GM21526 (cell line): ENCODE results near the gene SELENOM.

Experiments
- ATAC-seq: cut with Tn5 transposase; IDR thresholded peaks from one replicate; pipeline ENCODE4 v1.9.1; 2021; ENCODE audit warnings: moderate library complexity; ENCODE audit not compliant: unreplicated experiment, low FRiP score

SELENOM gene

GRCh38 chr22:31107178-31107893, at the start of gene SELENOM:
Gene SELENOM (minus strand): TSS chr22:31107568. CDS start chr22:31107505, 63 bp downstream.
- ATAC-seq, result peak; percentile 87

- ATAC-seq, result no peak
Measured at GRCh38 chr22:31155422-31155821, 48.1 kb upstream of the SELENOM start.

- ATAC-seq, result no peak
Measured at GRCh38 chr22:31154975-31155374, 47.6 kb upstream of the SELENOM start.

- no peak for ATAC-seq
Measured at GRCh38 chr22:31153357-31153756, 46.0 kb upstream of the SELENOM start.

- ATAC-seq, result no peak
Measured at GRCh38 chr22:31151872-31152271, 44.5 kb upstream of the SELENOM start.

GRCh38 chr22:31150615-31151014, 43.2 kb upstream of the SELENOM start:
- no peak for ATAC-seq

GRCh38 chr22:31148953-31149627, 41.7 kb upstream of the SELENOM start:
- no peak for ATAC-seq

GRCh38 chr22:31148488-31148887, 41.1 kb upstream of the SELENOM start:
- no peak for ATAC-seq

- no peak for ATAC-seq
Measured at GRCh38 chr22:31144223-31144622, 36.9 kb upstream of the SELENOM start.

- no peak for ATAC-seq
Measured at GRCh38 chr22:31143537-31143936, 36.2 kb upstream of the SELENOM start.

- no peak for ATAC-seq
Measured at GRCh38 chr22:31143038-31143437, 35.7 kb upstream of the SELENOM start.

GRCh38 chr22:31142285-31142684, 34.9 kb upstream of the SELENOM start:
- ATAC-seq, result no peak

GRCh38 chr22:31141551-31141950, 34.2 kb upstream of the SELENOM start:
- ATAC-seq, result no peak

GRCh38 chr22:31140746-31141145, 33.4 kb upstream of the SELENOM start:
- no peak for ATAC-seq

- ATAC-seq, result no peak
Measured at GRCh38 chr22:31139866-31140716, 32.7 kb upstream of the SELENOM start, which contains the start of gene PLA2G3. Gene PLA2G3 (minus strand): TSS chr22:31140508. CDS start chr22:31140354, 154 bp downstream.

GRCh38 chr22:31139066-31139465, 31.7 kb upstream of the SELENOM start:
- no peak for ATAC-seq

- ATAC-seq, result no peak
Measured at GRCh38 chr22:31138126-31138525, 30.8 kb upstream of the SELENOM start.

- ATAC-seq, result no peak
Measured at GRCh38 chr22:31137721-31138120, 30.4 kb upstream of the SELENOM start.

- no peak for ATAC-seq
Measured at GRCh38 chr22:31136711-31137110, 29.3 kb upstream of the SELENOM start.

GRCh38 chr22:31136155-31136554, 28.8 kb upstream of the SELENOM start:
- no peak for ATAC-seq

GRCh38 chr22:31135706-31136105, 28.3 kb upstream of the SELENOM start:
- no peak for ATAC-seq
